GM12878 (cell line): ENCODE results near the gene FOXN4. TPM values are rescaled to one million over a fixed set of nuclear protein-coding genes. Genes with fewer than 3 reads are reported as not detected.

Experiments used
- ATAC-seq: fragments of 200-7000 bp; cut with Tn5 transposase; 3 replicates; pipeline ENCODE4 v1.9.1; 2020; ENCODE audit warnings: mild to moderate bottlenecking, moderate library complexity
- BruUV-seq: library from RNA; stranded (reverse); fragments of 400-500 nt; replicated peaks from 2 replicates; lab custom pipeline; 2021; lab: Mats Ljungman, UMichigan
- CTCF ChIA-PET: fragments of 300-600 bp; sonication (Branson Sonifier 250); formaldehyde crosslinking; extraction: SDS; loops from one replicate; lab custom pipeline; 2021; ENCODE audit warnings: inconsistent platforms; lab: Yijun Ruan, JAX
- POLR2A ChIA-PET: fragments of 350-600 bp; formaldehyde crosslinking; extraction: SDS; loops from one replicate; lab custom pipeline; 2021; ENCODE audit warnings: inconsistent platforms; lab: Charles Lee
- RAD21 ChIA-PET: fragments of 300-600 bp; sonication (Branson Sonifier 250); formaldehyde crosslinking; loops from one replicate; lab custom pipeline; 2023; ENCODE audit warnings: antibody characterized with exemption; ENCODE audit not compliant: unreplicated experiment; lab: Charles Lee
- SMC1A ChIA-PET: fragments of 300-600 bp; sonication (Branson Sonifier 250); formaldehyde crosslinking; loops from one replicate; lab custom pipeline; 2023; ENCODE audit not compliant: unreplicated experiment, uncharacterized antibody; lab: Charles Lee
- DNase-seq: peaks from one replicate; pipeline ENCODE4 v3.0.0-alpha.2; 2011; ENCODE audit warnings: low read depth, low spot score
- FAIRE-seq: peaks from 3 replicates; lab custom pipeline; 2011; peaks lifted over from hg19 to GRCh38; lab: Jason Lieb, UNC
- H2AFZ ChIP-seq: 2 replicates; pipeline ENCODE4 v1.6.0; 2011; ENCODE audit warnings: low read depth, low read length, control low read depth; ENCODE audit not compliant: control insufficient read depth
- H3K27ac ChIP-seq: 2 replicates; pipeline ENCODE4 v1.5.1; 2011; ENCODE audit warnings: control low read depth; ENCODE audit not compliant: control insufficient read depth, insufficient read depth
- H3K27me3 ChIP-seq, 2 experiments: replicated peaks in 1 of 2; 2 replicates each; pipeline versions ENCODE4 v1.6.0 to v1.6.1; 2011; ENCODE audit warnings: low read length in 1 of 2; ENCODE audit not compliant: control insufficient read depth in 2 of 2, insufficient read depth in 2 of 2
- H3K36me3 ChIP-seq, 2 experiments: 2 replicates each; pipeline ENCODE4 v1.5.1; 2011; ENCODE audit warnings: low read length in 1 of 2; ENCODE audit not compliant: control insufficient read depth in 2 of 2, insufficient read depth in 2 of 2
- H3K4me1 ChIP-seq: 2 replicates; pipeline ENCODE4 v1.6.1; 2011; ENCODE audit warnings: mild to moderate bottlenecking, low read length, moderate library complexity, mixed read lengths; ENCODE audit not compliant: control insufficient read depth, insufficient read depth
- H3K4me2 ChIP-seq: 2 replicates; pipeline ENCODE4 v1.6.0; 2011; ENCODE audit warnings: control low read depth; ENCODE audit not compliant: control insufficient read depth, insufficient read depth
- H3K4me3 ChIP-seq: fragments of 200-600 bp; sonication (generic); 2 replicates; pipeline ENCODE4 v1.5.1; 2016
- H3K79me2 ChIP-seq: 2 replicates; pipeline ENCODE4 v1.6.0; 2011; ENCODE audit warnings: low read length; ENCODE audit not compliant: control insufficient read depth, insufficient read depth
- H3K9ac ChIP-seq: 2 replicates; pipeline ENCODE4 v1.8.0; 2011; ENCODE audit warnings: low read length, control low read depth, mixed read lengths; ENCODE audit not compliant: control insufficient read depth, insufficient read depth
- H3K9me3 ChIP-seq: replicated peaks from 3 replicates; pipeline ENCODE4 v1.5.1; 2011; ENCODE audit warnings: mild to moderate bottlenecking, low read length; ENCODE audit not compliant: control insufficient read depth, insufficient read depth
- H4K20me1 ChIP-seq: 2 replicates; pipeline ENCODE4 v1.6.0; 2011; ENCODE audit not compliant: control insufficient read depth, insufficient read depth
- CBFB ChIP-seq: IDR thresholded peaks from 2 replicates; pipeline ENCODE4 v1.6.1; 2016; ENCODE audit warnings: antibody characterized with exemption, low read depth
- CBX5 ChIP-seq: sonication (generic); IDR thresholded peaks from 2 replicates; pipeline ENCODE4 v1.6.1; 2016; ENCODE audit warnings: low read depth, moderate library complexity, mild to moderate bottlenecking, inconsistent platforms
- CHD4 ChIP-seq: fragments of 200-600 bp; sonication (generic); IDR thresholded peaks from 2 replicates; pipeline ENCODE4 v1.6.1; 2016; ENCODE audit warnings: mild to moderate bottlenecking
- FOXM1 ChIP-seq: IDR thresholded peaks from 2 replicates; pipeline ENCODE4 v1.6.1; 2012; ENCODE audit warnings: low read depth, mild to moderate bottlenecking, inconsistent platforms, low read length, moderate library complexity
- HCFC1 ChIP-seq: fragments of 150-350 bp; IDR thresholded peaks from 2 replicates; pipeline ENCODE4 v1.6.1; 2014; ENCODE audit warnings: low read length
- IKZF1 ChIP-seq: fragments of 450-650 bp; conservative IDR thresholded peaks from 2 replicates; pipeline ENCODE4 v1.6.1; 2017; ENCODE audit warnings: antibody characterized with exemption, mild to moderate bottlenecking
- PAX5 ChIP-seq: IDR thresholded peaks from 2 replicates; pipeline ENCODE4 v1.6.1; 2011; ENCODE audit warnings: low read depth, low read length, borderline replicate concordance
- POU2F2 ChIP-seq: IDR thresholded peaks from 3 replicates; pipeline ENCODE4 v1.6.1; 2011; ENCODE audit warnings: low read depth, mild to moderate bottlenecking, low read length, borderline replicate concordance
- RAD51 ChIP-seq: fragments of 450-650 bp; IDR thresholded peaks from 2 replicates; pipeline ENCODE4 v1.6.1; 2016; ENCODE audit warnings: moderate library complexity, mild to moderate bottlenecking, inconsistent platforms
- RCOR1 ChIP-seq: conservative IDR thresholded peaks from 2 replicates; pipeline ENCODE4 v1.6.1; 2012; ENCODE audit warnings: low read depth, low read length, improper control_type of control experiment
- SUZ12 ChIP-seq: fragments of 200-600 bp; sonication (generic); IDR thresholded peaks from one replicate; pipeline ENCODE4 v1.6.1; 2018; ENCODE audit warnings: antibody characterized with exemption, mild to moderate bottlenecking; ENCODE audit not compliant: unreplicated experiment
- TCF12 ChIP-seq: IDR thresholded peaks from 2 replicates; pipeline ENCODE4 v1.6.1; 2011; ENCODE audit warnings: low read depth, mild to moderate bottlenecking, low read length
- YBX1 ChIP-seq: fragments of 450-650 bp; IDR thresholded peaks from 2 replicates; pipeline ENCODE4 v1.6.1; 2016; ENCODE audit warnings: antibody characterized with exemption
- ZNF274 ChIP-seq: IDR thresholded peaks from one replicate; pipeline ENCODE4 v1.8.0; 2011; ENCODE audit not compliant: insufficient read length, insufficient read depth
- ZNF384 ChIP-seq: IDR thresholded peaks from 2 replicates; pipeline ENCODE4 v1.6.1; 2012; ENCODE audit warnings: low read depth, mild to moderate bottlenecking, low read length, improper control_type of control experiment, borderline replicate concordance
- WGBS: methylation state at CpG from one replicate; pipeline ENCODE4 v1.1.6; 2016; ENCODE audit warnings: low lambda C conversion rate; ENCODE audit not compliant: insufficient replicate concordance, insufficient coverage; ENCODE audit errors: missing lambda C conversion rate; 5-methylcytosine and 5-hydroxymethylcytosine counted together
- in situ Hi-C: fragments of 300-500 bp; cut with MboI; formaldehyde crosslinking; loops from 9 replicates; pipeline ENCODE4 v1.14.3; 2018; ENCODE audit warnings: mixed read lengths
- intact Hi-C: fragments of 100-400 bp; cut with micrococcal nuclease; formaldehyde crosslinking; loops from one replicate; pipeline ENCODE4 v1.14.2; 2022; ENCODE audit not compliant: unreplicated experiment
- polyA plus RNA-seq, 11 experiments: library from polyadenylated mRNA; depleted of rRNA in 4 of 11; unstranded in 6 of 11; stranded (reverse) in 5 of 11; fragments of >200 nt; fragmentation: Nextera tagmentation in 4 of 11; fragmentation: Illumina TruSeq in 1 of 11; extraction: Ambion mirVana in 4 of 11; extraction: Trizol in 1 of 11; gene quantifications; 1 replicate in 1 of 11; 2 replicates in 10 of 11; pipeline versions ENCODE4 v1.2.1 to v1.2.3, GENCODE V29; 2011 to 2016; ENCODE audit warnings: inconsistent platforms in 2 of 11, missing spikeins in 2 of 11, low read depth in 1 of 11
- total RNA-seq, 4 experiments: library from RNA; depleted of rRNA in 3 of 4; stranded (reverse); fragments of >200 nt in 3 of 4; fragmentation: Illumina TruSeq in 1 of 4; extraction: Trizol in 1 of 4; gene quantifications; 2 replicates each; pipeline versions ENCODE4 v1.2.1 to v1.2.3, GENCODE V29; 2013 to 2021
- TF ChIP-seq, protein P1 (sequence below): fragments of 450-650 bp; IDR thresholded peaks from 2 replicates; pipeline ENCODE4 v1.6.1; 2016; ENCODE audit warnings: mild to moderate bottlenecking, moderate library complexity, borderline replicate concordance
- TF ChIP-seq, protein P2 (sequence below): IDR thresholded peaks from 2 replicates; pipeline ENCODE4 v1.6.1; 2012; ENCODE audit warnings: low read length, inconsistent platforms
- TF ChIP-seq, protein P3 (sequence below): fragments of 450-650 bp; IDR thresholded peaks from 2 replicates; pipeline ENCODE4 v1.6.1; 2018; ENCODE audit warnings: borderline replicate concordance, mild to moderate bottlenecking; ENCODE audit not compliant: partially characterized antibody

The FOXN4 gene
- total and polyA plus RNA-seq, 10 of the 15 experiments (the other 5 are each of a cell fraction or from before 2014, with no cell fraction given), result not detected

DNA sequence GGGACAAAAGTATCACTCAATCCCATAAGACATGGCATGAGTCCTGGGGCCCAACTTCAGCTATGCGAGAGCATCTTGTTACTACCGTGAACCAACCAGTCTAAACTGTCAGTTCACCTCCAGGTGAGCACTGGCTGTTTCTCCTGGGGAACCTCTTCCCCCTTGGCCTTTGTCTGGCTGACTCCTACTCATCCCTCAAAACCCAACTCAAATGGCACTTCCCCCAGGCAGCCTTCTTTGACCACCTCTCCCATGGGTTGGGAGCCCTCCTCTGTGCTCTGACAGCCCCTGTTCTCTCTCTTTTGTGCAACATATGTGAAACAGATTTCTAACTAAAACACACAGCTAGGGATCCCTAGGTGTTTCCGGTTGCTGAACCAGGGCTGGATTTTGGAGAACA is 37.7 kb downstream of the FOXN4 start:
- ChIA-PET SMC1A (no interaction called here), CTCF (no interaction called here)
- ATAC-seq, result no peak

More for the DNA sequence above, 37.7 kb downstream of the FOXN4 start:
- in situ Hi-C loops (no loop called here), intact Hi-C loops (no loop called here)
- BruUV-seq, result no TSS peak
- ChIA-PET POLR2A (no interaction called here), RAD21 (no interaction called here)
- DNase-seq (no peak), FAIRE-seq (no peak)
- TF ChIP-seq CHD4 (no peak), YBX1 (no peak), CBFB (no peak), CBX5 (no peak), IKZF1 (no peak), ZNF384 (no peak), POU2F2 (no peak), FOXM1 (no peak), TCF12 (no peak), SUZ12 (no peak), RAD51 (no peak), HCFC1 (no peak), ZNF274 (no peak), RCOR1 (no peak), PAX5 (no peak)
- TF ChIP-seq, protein P1, sequence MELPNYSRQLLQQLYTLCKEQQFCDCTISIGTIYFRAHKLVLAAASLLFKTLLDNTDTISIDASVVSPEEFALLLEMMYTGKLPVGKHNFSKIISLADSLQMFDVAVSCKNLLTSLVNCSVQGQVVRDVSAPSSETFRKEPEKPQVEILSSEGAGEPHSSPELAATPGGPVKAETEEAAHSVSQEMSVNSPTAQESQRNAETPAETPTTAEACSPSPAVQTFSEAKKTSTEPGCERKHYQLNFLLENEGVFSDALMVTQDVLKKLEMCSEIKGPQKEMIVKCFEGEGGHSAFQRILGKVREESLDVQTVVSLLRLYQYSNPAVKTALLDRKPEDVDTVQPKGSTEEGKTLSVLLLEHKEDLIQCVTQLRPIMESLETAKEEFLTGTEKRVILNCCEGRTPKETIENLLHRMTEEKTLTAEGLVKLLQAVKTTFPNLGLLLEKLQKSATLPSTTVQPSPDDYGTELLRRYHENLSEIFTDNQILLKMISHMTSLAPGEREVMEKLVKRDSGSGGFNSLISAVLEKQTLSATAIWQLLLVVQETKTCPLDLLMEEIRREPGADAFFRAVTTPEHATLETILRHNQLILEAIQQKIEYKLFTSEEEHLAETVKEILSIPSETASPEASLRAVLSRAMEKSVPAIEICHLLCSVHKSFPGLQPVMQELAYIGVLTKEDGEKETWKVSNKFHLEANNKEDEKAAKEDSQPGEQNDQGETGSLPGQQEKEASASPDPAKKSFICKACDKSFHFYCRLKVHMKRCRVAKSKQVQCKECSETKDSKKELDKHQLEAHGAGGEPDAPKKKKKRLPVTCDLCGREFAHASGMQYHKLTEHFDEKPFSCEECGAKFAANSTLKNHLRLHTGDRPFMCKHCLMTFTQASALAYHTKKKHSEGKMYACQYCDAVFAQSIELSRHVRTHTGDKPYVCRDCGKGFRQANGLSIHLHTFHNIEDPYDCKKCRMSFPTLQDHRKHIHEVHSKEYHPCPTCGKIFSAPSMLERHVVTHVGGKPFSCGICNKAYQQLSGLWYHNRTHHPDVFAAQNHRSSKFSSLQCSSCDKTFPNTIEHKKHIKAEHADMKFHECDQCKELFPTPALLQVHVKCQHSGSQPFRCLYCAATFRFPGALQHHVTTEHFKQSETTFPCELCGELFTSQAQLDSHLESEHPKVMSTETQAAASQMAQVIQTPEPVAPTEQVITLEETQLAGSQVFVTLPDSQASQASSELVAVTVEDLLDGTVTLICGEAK, result no peak
- TF ChIP-seq, protein P2, sequence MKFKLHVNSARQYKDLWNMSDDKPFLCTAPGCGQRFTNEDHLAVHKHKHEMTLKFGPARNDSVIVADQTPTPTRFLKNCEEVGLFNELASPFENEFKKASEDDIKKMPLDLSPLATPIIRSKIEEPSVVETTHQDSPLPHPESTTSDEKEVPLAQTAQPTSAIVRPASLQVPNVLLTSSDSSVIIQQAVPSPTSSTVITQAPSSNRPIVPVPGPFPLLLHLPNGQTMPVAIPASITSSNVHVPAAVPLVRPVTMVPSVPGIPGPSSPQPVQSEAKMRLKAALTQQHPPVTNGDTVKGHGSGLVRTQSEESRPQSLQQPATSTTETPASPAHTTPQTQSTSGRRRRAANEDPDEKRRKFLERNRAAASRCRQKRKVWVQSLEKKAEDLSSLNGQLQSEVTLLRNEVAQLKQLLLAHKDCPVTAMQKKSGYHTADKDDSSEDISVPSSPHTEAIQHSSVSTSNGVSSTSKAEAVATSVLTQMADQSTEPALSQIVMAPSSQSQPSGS, result no peak
- TF ChIP-seq, protein P3, sequence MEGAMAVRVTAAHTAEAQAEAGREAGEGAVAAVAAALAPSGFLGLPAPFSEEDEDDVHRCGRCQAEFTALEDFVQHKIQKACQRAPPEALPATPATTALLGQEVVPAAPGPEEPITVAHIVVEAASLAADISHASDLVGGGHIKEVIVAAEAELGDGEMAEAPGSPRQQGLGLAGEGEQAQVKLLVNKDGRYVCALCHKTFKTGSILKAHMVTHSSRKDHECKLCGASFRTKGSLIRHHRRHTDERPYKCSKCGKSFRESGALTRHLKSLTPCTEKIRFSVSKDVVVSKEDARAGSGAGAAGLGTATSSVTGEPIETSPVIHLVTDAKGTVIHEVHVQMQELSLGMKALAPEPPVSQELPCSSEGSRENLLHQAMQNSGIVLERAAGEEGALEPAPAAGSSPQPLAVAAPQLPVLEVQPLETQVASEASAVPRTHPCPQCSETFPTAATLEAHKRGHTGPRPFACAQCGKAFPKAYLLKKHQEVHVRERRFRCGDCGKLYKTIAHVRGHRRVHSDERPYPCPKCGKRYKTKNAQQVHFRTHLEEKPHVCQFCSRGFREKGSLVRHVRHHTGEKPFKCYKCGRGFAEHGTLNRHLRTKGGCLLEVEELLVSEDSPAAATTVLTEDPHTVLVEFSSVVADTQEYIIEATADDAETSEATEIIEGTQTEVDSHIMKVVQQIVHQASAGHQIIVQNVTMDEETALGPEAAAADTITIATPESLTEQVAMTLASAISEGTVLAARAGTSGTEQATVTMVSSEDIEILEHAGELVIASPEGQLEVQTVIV, result no peak
- H3K27ac ChIP-seq, result no peak overlapping the region
- no peak overlapping the region for H3K9ac ChIP-seq
- H3K79me2 ChIP-seq, result no peaks in the 10 kb centered on the region
- H3K4me3 ChIP-seq, result no peak overlapping the region
- H4K20me1 ChIP-seq, result no peaks in the 10 kb centered on the region
- H3K36me3 ChIP-seq, result no peaks in the 10 kb centered on the region
- no peaks in the 10 kb centered on the region; a peak in 2 of 4 replicates for H3K27me3 ChIP-seq
- H2AFZ ChIP-seq, result no peak overlapping the region
- no peaks in the 10 kb centered on the region for H3K4me1 ChIP-seq
- H3K9me3 ChIP-seq, result no peaks in the 10 kb centered on the region
- no peak overlapping the region for H3K4me2 ChIP-seq
- WGBS, result 36% methylated on average over 3 of the region's 3 CpGs
